Thymus (tissue), 11 donors: ENCODE results near the gene LIN7A. TPM values are rescaled to one million over a fixed set of nuclear protein-coding genes. Genes with fewer than 3 reads are reported as not detected.
A peak's percentile ranks its signal among the peaks of the same experiment; 100 is the strongest.

Experiments used
- DNase-seq, 9 donors: peaks; one replicate each; pipeline ENCODE4 v3.0.0-alpha.2; 2013; ENCODE audit warnings: low spot score in 9 of 9, low read depth in 6 of 9, missing footprints in 1 of 9
- H3K27ac ChIP-seq, 2 donors: one replicate each; pipeline ENCODE4 v1.5.1; 2013; ENCODE audit warnings: control low read depth in 1 of 2, low read depth in 1 of 2, low read length in 1 of 2, mild to moderate bottlenecking in 1 of 2, moderate library complexity in 1 of 2
- H3K27me3 ChIP-seq, 2 donors: one replicate each; pipeline ENCODE4 v1.5.1; 2013; ENCODE audit warnings: low read length in 1 of 2; ENCODE audit not compliant: control insufficient read depth in 2 of 2, insufficient read depth in 1 of 2
- H3K36me3 ChIP-seq, 2 donors: one replicate each; pipeline ENCODE4 v1.5.1; 2013; ENCODE audit warnings: low read length in 1 of 2, mild to moderate bottlenecking in 1 of 2, moderate library complexity in 1 of 2; ENCODE audit not compliant: control insufficient read depth in 2 of 2, insufficient read depth in 2 of 2
- H3K4me1 ChIP-seq, 2 donors: one replicate each; pipeline ENCODE4 v1.5.1; 2013; ENCODE audit warnings: low read length in 2 of 2; ENCODE audit not compliant: control insufficient read depth in 2 of 2, insufficient read depth in 2 of 2
- H3K4me3 ChIP-seq, 2 donors: one replicate each; pipeline ENCODE4 v1.5.1; 2013; ENCODE audit warnings: low read length in 2 of 2, control low read depth in 1 of 2, mild to moderate bottlenecking in 1 of 2
- H3K9me3 ChIP-seq, 2 donors: one replicate each; pipeline ENCODE4 v1.5.1; 2013; ENCODE audit warnings: low read length in 1 of 2, mild to moderate bottlenecking in 1 of 2; ENCODE audit not compliant: control insufficient read depth in 2 of 2, insufficient read depth in 1 of 2
- WGBS: extraction: QIAGEN DNeasy Blood & Tissue Kit; methylation state at CpG from one replicate; pipeline ENCODE4 v1.1.7; 2013; 5-methylcytosine and 5-hydroxymethylcytosine counted together
- polyA plus RNA-seq: library from polyadenylated mRNA; stranded (reverse); fragments of 200-250 nt; gene quantifications from one replicate; pipeline ENCODE4 v1.2.3, GENCODE V29; 2013
- total RNA-seq: library from RNA; stranded (reverse); fragments of 120-200 nt; gene quantifications from one replicate; pipeline ENCODE4 v1.2.4, GENCODE V29; 2013
- donor health status: healthy.

The LIN7A gene
- total and polyA plus RNA-seq, 2 donors = 0.57 to 0.76 TPM

DNA sequence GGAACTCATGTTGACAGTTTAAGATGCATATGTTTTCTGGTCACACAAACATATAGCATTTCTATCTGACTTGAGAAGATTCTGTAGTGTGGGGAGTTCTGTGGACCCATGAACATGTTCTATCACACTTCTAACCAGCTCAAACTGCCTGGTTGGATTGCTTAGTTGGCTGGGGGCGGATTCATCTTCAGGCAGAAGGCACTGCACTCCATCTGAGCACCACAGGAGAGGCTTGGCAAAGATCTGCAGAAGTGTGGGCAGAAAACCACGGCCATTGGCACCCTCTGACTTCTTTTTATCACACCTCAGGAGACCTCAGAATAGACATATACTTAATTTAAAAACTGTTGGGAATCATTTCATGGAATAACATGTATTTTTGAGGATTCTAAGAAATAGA lies 68.5 kb downstream of the LIN7A start:
- WGBS = 68% methylated on average over 2 of the region's 2 CpGs
- H3K9me3 ChIP-seq = no peaks in the 10 kb centered on the region
- H3K27me3 ChIP-seq = no peaks in the 10 kb centered on the region
- H3K36me3 ChIP-seq = no peaks in the 10 kb centered on the region
- H3K4me1 ChIP-seq = no peaks in the 10 kb centered on the region
- H3K27ac ChIP-seq = no peak overlapping the region
- no peak for DNase-seq
- H3K4me3 ChIP-seq = no peak overlapping the region

DNA sequence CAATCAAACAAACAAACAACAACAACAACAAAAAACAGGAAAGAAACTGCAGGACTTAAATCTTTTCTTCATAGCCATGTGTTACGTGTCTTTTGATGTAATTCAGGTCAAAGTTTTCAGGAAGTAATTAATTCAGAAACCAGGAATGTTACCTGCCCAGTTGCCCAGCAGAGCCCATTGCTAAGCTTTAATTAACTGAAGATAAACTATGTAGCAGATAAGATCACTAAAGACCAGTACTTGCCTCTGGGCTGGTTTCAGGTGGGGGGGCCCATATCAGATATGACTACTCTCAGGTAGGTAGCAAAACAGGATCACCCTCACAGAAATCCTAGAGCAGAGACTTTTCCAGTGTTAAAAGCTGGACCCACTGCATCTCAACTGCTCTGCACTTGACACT lies 69.2 kb downstream of the LIN7A start:
- no peaks in the 10 kb centered on the region for H3K4me1 ChIP-seq
- no peak for DNase-seq
- no peaks in the 10 kb centered on the region for H3K27me3 ChIP-seq
- no peaks in the 10 kb centered on the region for H3K36me3 ChIP-seq
- WGBS = 89% methylated on average over 1 of the region's 1 CpG
- no peak overlapping the region for H3K27ac ChIP-seq
- H3K4me3 ChIP-seq = no peak overlapping the region
- H3K9me3 ChIP-seq = no peaks in the 10 kb centered on the region

DNA sequence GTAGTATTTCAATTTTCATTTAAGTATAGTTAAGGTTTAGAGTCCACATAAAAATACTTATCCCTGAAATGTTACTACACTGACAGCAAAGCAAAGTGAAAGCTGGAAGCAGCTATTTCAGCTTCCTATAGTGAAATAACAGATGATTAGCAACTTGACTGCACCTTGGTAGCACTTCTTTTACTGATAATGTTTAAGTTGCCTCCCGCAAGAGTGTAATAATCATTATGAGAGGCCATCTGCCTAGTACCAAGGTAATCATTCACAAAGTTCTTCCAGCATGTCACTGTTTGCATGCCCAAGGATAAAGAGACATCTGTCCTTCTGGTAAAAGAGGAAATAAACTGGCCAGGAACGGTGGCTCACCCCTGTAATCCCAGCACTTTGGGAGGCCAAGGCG lies 69.8 kb downstream of the LIN7A start:
- 61% methylated on average over 3 of the region's 3 CpGs for WGBS
- H3K9me3 ChIP-seq = no peaks in the 10 kb centered on the region
- no peak for DNase-seq
- no peak overlapping the region for H3K4me3 ChIP-seq
- no peaks in the 10 kb centered on the region for H3K36me3 ChIP-seq
- no peaks in the 10 kb centered on the region for H3K27me3 ChIP-seq
- H3K4me1 ChIP-seq = no peaks in the 10 kb centered on the region
- no peak overlapping the region for H3K27ac ChIP-seq

DNA sequence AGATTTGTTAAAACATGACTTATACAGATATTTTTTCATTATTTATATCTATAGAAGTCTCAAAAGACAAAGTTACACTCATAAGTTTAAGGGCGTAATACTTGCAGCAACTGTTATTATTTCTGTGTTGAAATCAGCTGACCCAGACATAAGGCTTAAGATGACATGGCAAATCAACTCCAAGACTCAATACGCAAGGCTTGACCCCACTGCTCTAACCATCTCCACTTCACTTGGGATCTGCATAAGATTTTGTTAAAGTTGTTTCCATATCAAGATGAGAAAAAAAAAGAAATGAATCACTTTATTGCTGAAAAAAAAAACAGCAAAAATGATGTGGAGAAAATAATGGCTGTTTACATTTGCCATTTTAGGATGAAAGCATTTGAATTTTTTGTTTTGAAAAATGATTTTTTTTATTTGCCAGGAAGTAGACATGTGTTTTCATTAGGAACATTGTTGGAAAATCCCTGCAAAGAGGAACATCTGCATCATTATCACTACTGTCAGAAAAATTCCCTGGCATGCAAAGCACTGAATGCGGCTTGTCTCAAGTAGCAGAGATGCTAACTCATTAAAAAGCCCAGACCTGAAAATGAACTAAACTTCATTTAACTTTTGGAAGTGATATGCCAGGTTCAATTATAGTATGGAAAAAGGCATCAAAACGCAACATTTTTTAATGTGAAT lies 73.5 kb downstream of the LIN7A start:
- no peaks in the 10 kb centered on the region for H3K27me3 ChIP-seq
- H3K9me3 ChIP-seq = peaks cover 0 to 2% of the 10 kb centered on the region in 2 donors
- H3K4me3 ChIP-seq = no peak overlapping the region
- DNase-seq = peak in 1 of 9 donors; percentile 2
- no peaks in the 10 kb centered on the region for H3K36me3 ChIP-seq
- WGBS = 94% methylated on average over 4 of the region's 4 CpGs
- no peaks in the 10 kb centered on the region for H3K4me1 ChIP-seq
- no peak overlapping the region for H3K27ac ChIP-seq

DNA sequence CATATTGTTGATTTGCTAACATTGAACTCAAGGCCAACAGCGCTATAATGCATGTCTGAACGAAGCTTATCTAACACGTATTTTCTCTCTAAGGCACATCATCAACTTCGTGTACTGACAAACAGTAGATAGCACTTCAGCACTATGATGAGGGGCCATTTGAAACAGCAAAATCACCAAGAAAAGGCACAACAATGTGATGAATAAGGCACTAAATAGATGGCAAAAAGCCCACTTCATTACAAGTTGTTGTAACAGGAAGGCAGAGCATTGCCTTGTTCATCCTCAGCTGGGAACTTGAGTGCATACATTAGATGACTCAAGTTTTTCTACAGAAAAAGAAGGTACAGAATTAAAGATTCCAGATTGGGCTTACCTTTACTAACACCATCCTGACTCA lies 75.2 kb downstream of the LIN7A start:
- H3K4me3 ChIP-seq = no peak overlapping the region
- H3K27ac ChIP-seq = no peak overlapping the region
- H3K36me3 ChIP-seq = no peaks in the 10 kb centered on the region
- DNase-seq = no peak
- H3K4me1 ChIP-seq = no peaks in the 10 kb centered on the region
- no peaks in the 10 kb centered on the region for H3K27me3 ChIP-seq
- 94% methylated on average over 4 of the region's 4 CpGs for WGBS
- peaks cover 0 to 2% of the 10 kb centered on the region in 2 donors for H3K9me3 ChIP-seq

DNA sequence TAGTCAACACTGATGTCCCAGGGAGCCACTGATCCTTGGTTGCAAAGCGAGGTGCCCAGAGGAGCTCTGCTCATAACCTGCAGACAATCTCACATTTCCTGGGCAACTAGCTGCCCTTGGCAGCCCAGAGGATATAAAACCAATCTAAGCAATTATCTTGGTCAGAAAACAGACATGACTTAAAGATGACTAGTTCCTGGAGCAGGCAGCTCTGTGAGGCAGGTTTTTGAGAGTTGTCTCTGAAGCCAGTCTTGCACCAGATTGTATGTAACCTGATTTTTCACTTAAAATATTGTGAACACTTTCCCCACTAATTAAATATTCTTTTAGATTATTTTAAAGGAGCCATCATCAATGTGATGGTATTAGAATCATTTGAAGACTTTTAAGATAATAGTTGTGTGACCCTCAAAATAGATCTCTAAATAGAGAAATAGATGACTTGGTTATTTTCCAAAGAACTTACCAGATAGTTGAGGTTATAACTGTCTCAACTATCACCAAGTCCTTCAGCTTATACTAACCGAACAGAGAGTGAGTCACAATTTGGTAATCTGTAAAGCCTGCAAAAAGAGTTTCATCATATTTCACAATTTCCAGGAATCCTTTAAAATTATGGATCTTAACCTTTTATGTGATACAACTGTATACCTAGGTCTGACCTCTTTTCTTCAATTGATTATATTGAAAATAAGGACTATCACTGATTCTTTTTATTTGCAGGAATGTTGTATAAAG lies 75.9 kb downstream of the LIN7A start:
- no peaks in the 10 kb centered on the region for H3K27me3 ChIP-seq
- H3K36me3 ChIP-seq = no peaks in the 10 kb centered on the region
- H3K9me3 ChIP-seq = peaks cover 0 to 2% of the 10 kb centered on the region in 2 donors
- no peaks in the 10 kb centered on the region for H3K4me1 ChIP-seq
- no peak for DNase-seq
- H3K27ac ChIP-seq = no peak overlapping the region
- WGBS = 88% methylated on average over 2 of the region's 2 CpGs
- H3K4me3 ChIP-seq = no peak overlapping the region

DNA sequence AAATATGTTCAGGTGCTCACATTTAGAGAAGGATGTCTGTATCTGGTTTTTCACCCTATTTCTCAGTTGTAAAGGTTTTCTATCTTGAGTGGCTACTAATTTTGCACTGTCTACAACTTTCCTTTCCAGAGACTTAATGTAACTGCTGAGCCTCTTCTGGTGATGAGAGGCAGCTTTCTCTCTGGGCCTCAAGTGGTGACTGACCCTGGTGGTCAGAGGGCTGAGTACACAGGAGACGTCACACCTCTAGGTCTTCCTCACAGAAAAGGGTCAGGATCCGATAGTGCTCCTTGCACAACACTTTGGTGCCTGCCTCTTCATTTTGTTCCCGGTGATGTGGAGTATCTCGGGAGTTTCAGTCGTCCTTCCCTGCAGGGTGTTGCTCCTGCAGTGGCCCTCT lies 76.8 kb downstream of the LIN7A start:
- H3K9me3 ChIP-seq = peaks cover 0 to 2% of the 10 kb centered on the region in 2 donors
- H3K4me1 ChIP-seq = no peaks in the 10 kb centered on the region
- H3K27me3 ChIP-seq = no peaks in the 10 kb centered on the region
- no peaks in the 10 kb centered on the region for H3K36me3 ChIP-seq
- H3K4me3 ChIP-seq = no peak overlapping the region
- no peak for DNase-seq
- H3K27ac ChIP-seq = no peak overlapping the region
- WGBS = 92% methylated on average over 5 of the region's 5 CpGs

DNA sequence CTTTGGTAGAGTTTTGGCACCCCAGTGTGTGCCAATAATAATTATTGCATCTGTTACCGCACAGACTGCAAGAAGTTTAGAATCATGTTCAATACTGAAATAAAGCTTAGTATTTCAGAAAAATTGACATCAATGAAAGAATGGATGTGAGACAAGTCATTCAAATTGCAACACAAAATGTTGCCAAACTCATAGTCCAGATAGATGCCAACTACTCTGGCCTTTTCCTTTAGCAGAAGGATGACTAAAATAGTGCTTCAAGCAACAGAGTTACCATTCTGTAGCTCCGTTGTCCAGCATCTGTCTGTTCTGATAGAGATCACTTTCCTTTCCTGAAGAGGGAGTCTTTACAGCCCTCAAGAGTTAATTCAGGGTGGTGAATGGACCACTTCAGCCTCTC lies 77.5 kb downstream of the LIN7A start:
- H3K4me1 ChIP-seq = no peaks in the 10 kb centered on the region
- DNase-seq = no peak
- no peaks in the 10 kb centered on the region for H3K36me3 ChIP-seq
- H3K9me3 ChIP-seq = peaks cover 0 to 2% of the 10 kb centered on the region in 2 donors
- no peaks in the 10 kb centered on the region for H3K27me3 ChIP-seq
- 74% methylated on average over 2 of the region's 2 CpGs for WGBS
- H3K4me3 ChIP-seq = no peak overlapping the region
- no peak overlapping the region for H3K27ac ChIP-seq

DNA sequence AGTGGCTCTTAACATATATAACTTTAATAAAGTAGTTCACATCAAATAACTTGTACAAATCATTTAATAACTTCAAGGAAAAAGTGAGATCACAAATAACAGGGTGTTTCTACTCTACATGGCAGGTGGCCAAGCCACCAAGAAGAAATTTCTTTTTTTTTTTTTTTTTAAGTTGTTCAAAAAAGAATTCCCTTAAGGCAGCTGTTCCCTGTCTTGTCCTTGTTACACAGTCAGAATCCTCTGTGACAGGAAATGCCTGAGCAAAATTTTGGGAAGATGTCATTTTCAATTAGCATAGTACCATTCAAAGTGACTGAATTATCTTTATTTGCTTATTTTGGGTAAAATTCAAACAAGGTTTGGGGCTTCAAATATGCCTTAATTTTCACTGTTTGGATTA lies 79.4 kb downstream of the LIN7A start:
- no peak for DNase-seq
- Histone ChIP-seq H3K4me3 (no peak overlapping the region), H3K4me1 (no peaks in the 10 kb centered on the region), H3K27me3 (no peaks in the 10 kb centered on the region), H3K9me3 (peaks cover 0 to 2% of the 10 kb centered on the region in 2 donors), H3K27ac (no peak overlapping the region), H3K36me3 (no peaks in the 10 kb centered on the region)
